VCaP (cell line): ENCODE measurements around the gene GTF3C6.
A peak's percentile ranks its signal among the peaks of the same experiment; 100 is the strongest.
"Not testable (repeated sequence)": the region's sequence is repeated elsewhere in the genome, so short reads cannot be mapped to it uniquely, and the experiment has no call there.

Source experiments
- H3K27ac ChIP-seq: fragments of 450-650 bp; 2 replicates; pipeline ENCODE4 v1.5.1; 2017
- CTCF ChIP-seq: fragments of 450-650 bp; conservative IDR thresholded peaks from 2 replicates; pipeline ENCODE4 v1.5.1; 2017; ENCODE audit warnings: mild to moderate bottlenecking, moderate library complexity

The GTF3C6 gene

GRCh38 chr6:110960014-110960390 is 1.5 kb downstream of the GTF3C6 start:
- peak overlapping the region; percentile 99; the same call in 1 of the 2 replicates for H3K27ac ChIP-seq
- no peak for TF ChIP-seq CTCF

- not testable (repeated sequence) for H3K27ac ChIP-seq
Measured at GRCh38 chr6:110962636-110963035, 4.1 kb downstream of the GTF3C6 start.

GRCh38 chr6:110965629-110966229 is 7.2 kb downstream of the GTF3C6 start:
- H3K27ac ChIP-seq = no peak overlapping the region
- no peak for TF ChIP-seq CTCF

- not testable (repeated sequence) for H3K27ac ChIP-seq
Measured at GRCh38 chr6:110968661-110969060, 10.2 kb downstream of the GTF3C6 start.

GRCh38 chr6:110971468-110971867 is 13.0 kb downstream of the GTF3C6 start:
- TF ChIP-seq CTCF = no peak

GRCh38 chr6:110976575-110976974 is 18.1 kb downstream of the GTF3C6 start:
- H3K27ac ChIP-seq = no peak overlapping the region
- no peak for TF ChIP-seq CTCF

More at GRCh38 chr6:110971468-110971867, 13.0 kb downstream of the GTF3C6 start:
- H3K27ac ChIP-seq = no peak overlapping the region

- TF ChIP-seq CTCF = no peak
- H3K27ac ChIP-seq = no peak overlapping the region
Measured at GRCh38 chr6:110979565-110980101, 21.1 kb downstream of the GTF3C6 start.

GRCh38 chr6:110980227-110980626 is 21.7 kb downstream of the GTF3C6 start:
- H3K27ac ChIP-seq = no peak overlapping the region
- no peak for TF ChIP-seq CTCF

GRCh38 chr6:110980648-110981047 is 22.1 kb downstream of the GTF3C6 start:
- TF ChIP-seq CTCF = no peak
- H3K27ac ChIP-seq = no peak overlapping the region
